Measurements from ENCODE around the gene GALNT9.
"Not testable (repeated sequence)": the region's sequence is repeated elsewhere in the genome, so short reads cannot be mapped to it uniquely, and the experiment has no call there.

GALNT9 gene

DNA sequence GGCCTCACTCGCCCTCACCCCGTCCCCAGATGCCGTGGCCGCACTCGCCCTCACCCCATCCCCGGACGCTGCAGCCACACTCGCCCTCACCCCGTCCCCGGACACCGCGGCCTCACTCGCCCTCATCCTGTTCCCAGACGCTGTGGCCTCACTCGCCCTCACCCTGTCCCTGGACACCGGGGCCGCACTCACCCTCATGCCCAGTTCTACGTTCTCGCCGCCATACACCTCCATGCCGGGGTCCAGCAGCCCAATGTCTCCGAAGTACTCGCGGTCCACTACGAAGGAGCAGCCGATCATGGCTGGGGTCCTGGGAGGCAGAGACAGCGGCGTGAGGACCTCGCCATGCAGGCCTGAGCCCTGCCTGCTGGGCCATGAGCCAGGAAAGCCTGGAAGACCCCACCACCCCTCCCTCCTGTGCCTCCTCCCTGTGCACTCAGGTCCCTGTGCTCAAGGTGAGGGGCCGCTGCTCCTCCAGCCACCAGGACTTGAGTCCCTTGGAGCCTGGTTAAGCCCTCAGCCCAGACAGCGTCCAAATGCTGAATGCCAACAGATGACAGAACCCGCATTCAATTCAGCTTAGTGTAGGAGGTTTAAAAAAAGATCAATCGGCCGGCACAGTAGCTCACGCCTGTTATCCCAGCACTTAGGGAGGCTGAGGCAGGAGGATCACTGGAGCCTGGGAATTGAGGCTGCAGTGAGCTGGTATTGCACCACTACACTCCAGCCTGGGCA is 81.5 kb downstream of the GALNT9 start:
- no peak for DNase-seq

DNA sequence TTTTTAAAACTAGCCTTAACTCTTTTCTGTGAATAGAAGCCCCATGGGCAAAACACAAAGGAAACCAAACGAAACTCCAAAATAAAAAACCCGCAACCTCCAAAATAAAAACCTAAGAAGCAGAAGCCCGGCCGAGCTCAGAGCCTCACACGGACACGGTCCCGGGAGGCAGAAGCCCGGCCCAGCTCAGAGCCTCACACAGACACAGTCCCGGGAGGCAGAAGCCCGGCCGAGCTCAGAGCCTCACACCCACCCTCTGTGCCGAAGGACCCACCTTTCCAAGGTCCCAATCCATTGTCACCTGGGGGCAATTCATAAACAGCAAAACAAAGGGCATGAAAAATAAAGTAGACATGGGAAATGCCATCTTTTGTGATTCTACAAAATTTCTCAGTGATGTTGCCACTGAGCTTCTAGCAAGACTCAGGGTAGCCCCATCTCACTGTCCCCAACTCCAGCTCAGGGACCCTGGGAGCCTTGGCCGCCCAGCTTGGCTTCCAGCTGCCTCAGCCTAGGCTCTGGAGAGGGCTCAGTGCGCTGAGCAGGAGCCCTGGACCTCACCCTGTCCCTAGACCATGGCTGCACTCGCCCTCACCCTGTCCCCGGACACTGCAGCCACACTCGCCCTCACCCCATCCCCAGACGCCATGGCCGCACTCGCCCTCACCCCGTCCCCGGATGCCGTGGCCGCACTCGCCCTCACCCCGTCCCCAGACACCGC is 82.2 kb downstream of the GALNT9 start:
- no peak for DNase-seq

DNA sequence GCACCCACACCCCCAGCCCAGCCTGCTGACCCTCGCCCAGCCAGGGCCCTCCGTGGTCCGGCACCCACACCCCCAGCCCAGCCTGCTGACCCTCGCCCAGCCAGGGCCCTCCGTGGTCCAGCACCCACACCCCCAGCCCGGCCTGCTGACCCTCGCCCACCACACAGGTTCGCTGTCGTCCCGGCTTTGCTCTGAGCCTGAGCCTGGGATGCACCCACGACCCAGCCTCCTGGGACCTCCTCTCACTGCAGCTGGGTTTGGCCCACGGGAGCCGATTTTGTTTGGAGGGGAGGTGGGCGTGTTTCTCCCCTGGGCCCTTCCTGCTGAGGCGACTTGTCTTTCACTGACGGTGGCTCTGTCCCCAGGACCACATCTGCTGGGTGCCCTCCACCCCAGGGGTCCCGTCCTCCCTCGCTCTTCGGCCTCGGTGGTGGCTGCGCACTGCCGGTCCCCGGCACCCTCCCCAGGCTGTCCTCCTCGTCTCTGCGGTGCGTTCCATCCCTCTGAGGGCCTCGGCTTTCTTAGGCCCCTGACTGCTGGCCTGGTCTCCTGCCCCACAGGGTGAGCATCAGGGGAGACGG is 83.8 kb downstream of the GALNT9 start:
- DNase-seq, result no peak

DNA sequence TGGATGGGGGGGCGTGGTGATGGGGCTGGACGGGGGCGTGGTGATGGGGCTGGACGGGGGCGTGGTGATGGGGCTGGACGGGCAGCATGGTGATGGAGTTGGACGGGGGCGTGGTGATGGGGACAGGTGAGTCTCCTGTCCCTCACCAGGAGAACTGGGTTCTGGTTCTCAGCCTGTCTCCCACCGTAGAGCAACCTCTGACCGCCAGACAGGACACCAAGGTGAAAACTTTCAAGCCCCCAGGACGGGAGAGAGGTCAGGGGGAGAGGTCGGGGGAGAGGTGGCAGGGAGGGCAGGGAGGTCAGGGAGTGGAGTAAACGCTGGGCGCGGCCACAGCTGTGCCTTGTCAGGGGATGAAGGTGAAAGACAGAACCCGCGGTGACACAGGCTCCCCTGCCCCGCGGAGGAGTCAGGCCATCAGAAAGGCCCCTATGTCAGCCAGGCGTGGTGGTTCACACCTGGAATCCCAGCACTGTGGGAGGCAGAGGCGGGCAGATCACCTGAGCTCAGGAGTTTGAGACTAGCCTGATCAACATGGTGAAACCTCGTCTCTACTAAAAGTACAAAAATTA is 84.6 kb downstream of the GALNT9 start:
- DNase-seq, result no peak

DNA sequence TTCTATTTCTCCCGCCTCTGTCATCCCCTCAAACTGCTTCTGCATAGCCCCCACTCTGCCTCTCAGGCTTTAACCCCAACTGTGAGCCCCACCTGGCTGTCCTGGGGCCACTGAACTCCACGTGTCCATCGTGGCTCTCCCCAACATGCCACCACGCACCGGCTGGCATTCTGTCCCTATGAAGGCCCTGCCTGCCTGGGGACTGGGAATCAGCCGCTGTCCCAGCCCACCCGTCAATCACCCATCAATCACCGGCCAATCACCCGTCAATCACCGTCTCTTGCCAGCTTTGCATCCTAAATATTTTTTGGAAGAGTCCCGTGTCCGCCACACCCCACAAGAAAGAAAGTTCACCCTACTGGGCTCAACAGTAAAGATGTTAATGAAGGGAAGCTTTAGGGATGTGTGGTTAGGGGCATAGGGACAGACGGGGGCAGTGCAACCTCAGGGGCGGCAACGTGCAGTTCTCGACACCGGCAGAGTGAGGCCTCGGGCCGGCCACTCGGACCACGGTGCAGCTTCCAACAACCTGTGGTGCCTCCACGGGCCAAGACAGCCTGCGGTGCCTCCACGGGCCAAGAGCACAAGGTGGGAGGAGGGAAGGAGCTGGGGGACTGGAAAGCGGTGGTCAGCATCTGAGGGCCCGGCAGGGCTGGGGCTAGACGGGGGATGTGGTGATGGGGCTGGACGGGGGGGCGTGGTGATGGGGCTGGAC is 85.6 kb downstream of the GALNT9 start:
- DNase-seq, result no peak

DNA sequence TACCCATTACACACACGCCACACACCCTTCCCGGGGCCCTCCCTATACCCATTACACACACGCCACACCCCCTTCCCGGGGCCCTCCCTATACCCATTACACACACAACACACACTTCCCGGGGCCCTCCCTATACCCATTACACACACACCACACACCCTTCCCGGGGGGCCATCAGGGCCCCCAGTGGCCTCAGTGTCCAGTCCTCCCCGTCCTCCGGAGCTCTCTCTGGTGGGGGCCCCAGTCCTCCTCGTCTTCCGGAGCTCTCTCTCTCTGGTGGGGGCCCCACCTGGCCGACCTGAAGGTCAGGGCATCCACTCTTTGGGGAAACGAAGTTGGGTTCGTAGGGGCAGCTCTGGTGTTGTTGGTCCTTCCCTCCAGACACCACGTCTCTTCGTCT is 86.2 kb downstream of the GALNT9 start:
- DNase-seq, result not testable (repeated sequence)

DNA sequence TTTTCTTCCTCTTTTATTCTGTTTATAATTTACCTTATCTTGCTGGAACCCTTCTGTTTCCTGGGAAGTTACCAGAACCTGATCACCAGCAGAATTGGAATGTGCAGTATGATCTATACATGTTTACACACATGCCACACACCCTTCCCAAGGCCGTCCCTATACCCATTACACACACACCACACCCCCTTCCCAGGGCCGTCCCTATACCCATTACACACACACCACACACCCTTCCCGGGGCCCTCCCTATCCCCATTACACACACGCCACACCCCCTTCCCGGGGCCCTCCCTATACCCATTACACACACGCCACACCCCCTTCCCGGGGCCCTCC is 88.8 kb downstream of the GALNT9 start:
- DNase-seq, result not testable (repeated sequence)

DNA sequence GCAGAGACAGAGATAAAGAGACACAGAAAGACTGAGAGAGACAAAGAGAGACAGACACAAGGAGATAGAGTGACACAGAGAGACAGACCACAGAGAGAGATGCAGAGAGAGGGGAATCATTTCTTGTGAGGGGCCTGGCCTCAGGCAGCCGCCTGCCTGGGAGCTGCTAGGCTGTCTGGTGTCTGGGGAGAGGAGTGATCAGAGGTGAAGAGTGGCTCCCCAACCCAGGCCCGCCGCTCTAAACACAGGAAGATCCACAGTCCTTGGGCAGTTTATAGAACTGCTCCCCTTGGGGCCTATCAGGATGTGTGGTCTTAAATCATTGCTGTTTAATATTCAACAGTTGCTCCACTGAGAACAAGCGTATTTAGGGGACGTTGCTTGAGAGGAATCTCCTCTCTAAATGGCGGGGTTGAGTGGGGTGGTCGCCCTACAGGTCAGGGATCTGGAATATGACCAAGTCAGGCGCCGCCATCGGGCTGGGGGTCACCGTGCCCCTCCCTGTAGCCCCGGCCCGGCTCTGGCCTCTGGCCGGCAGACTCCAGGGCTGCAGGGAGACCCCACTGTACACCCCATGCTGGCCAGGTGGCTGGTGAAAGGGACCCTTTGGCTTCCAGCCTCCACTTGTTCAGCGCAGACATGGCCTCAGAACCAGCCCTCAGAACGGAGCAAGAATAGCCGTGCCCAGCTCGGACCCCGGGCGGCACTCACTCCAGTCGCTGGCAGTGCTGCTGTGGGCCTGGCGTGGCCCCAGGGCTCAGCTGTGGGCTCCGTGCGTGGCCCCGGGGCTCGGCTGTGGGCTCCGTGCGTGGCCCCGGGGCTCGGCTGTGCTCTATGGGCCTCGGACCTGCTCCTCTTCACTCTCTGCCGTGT is 89.4 kb downstream of the GALNT9 start:
- DNase-seq, result no peak

DNA sequence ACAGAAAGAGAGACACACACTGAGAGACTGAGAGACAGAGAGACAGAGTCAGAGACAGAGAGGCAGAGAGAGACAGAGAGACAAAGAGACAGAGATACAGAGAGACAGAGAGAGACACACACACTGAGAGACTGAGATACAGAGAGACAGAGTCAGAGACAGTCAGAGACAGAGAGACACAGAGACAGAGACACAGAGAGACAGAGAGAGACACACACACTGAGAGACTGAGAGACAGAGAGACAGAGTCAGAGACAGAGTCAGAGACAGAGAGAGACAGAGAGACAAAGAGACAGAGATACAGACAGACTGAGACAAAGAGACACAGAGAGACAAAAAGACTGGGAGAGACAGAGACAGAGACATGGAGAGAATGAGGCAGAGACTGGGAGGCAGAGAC is 90.0 kb downstream of the GALNT9 start:
- no peak for DNase-seq

DNA sequence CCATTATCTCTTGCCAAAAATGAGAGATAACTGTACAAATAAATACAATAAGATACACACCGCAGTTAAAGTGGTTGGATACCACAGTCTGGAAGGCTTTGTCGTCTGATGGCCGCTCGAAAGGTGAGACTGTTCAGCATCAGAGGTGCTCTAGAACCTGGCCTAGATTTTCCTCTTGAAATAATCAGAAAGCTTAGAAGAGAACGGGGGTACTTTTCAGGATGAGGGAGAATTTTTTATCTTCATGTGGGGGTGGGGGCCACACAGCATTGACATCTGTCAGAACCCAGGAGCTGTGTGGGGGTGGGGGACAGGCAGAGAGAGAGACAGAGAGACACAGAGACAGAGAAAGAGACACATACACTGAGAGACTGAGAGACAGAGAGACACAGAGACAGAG is 90.5 kb downstream of the GALNT9 start:
- DNase-seq, result no peak

DNA sequence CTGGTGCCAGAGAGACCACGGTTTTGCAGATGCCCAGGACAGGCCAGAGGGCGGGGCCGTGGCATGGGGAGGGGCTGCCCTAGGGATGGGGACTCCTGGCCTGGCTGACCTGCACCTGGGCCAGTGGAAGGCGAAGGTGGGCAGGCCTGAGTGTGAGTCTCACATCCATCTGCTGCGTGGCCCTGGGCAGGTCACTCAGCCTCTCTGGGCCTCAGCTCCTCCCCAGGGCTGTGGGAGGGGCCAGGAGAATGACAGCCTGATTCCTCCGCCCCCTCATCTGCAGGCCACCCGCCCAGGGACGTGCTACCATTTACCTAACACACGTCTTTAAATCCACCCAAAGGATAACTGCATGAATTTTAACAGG is 90.9 kb downstream of the GALNT9 start:
- DNase-seq, result no peak

DNA sequence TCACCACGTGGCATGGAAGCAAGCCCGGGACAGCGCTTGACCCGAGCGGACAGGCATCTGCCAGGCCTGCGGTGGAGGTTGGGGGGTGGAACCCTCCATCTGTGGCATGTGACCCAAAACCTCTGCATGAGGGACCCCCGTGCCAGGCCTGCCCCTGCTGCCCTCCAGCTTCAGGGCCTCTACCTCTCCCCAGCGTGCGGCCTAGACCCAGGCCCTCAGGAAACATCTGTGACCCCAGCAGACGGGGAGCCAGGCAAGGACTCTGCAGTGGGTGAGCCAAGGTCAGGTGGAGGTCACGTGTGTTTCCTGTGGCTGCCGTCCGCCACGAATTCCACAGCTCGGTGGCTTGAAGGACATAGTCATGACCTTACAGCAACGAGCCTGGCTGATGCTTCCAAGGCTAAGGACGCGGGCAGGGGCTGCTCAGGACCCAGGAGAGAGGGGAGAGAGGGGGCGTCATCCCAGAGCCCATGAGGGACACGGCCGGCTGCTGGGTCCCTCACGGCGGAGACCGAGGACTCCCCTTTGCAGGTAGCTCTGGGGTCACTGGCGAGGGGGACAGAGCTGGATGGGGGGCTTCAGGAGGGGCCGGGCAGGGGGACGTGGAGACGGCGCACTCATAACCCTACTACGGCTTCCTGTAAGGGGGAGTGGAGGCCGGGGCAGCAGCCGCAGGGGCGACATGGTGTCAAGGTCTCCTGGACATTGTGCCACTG is 91.5 kb downstream of the GALNT9 start:
- no peak for DNase-seq

DNA sequence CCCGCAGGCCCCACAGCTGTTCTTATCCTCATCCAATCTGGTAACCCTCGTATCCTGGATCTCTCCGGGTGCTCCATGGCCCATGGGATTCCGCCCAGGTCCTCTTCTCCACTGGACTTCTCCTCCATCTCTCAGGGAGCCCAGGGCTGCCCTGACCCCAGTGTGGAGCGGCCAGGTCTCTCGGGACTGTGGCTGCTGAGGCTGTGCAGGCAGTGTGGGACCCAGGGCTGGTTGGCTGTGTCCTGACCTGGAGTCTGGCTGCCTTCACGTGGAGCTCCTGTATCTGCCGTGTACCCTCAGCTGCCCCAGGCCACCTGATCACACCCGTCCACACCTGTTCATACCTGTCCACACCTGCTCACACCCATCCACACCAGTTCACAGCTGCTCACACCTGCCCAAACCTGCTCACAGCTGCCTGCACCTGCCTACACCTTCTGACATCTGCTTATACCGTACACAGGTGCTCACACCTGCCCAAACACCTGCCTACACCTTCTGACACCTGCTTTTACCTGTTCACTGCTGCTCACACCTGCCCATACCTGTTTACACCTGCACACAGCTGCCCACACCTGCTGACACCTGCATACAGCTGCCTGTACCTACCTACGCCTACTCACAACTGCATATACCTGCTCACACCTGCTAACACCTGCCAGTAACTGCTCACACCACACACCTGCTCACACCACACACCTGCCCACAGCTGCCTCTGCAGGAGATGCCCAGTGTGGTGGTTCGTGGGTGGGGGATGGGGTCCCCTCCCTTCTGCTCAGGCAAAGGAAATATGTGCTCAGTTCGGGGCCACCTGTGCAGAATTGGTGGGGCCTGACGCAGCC is 92.2 kb downstream of the GALNT9 start:
- DNase-seq, result no peak

DNA sequence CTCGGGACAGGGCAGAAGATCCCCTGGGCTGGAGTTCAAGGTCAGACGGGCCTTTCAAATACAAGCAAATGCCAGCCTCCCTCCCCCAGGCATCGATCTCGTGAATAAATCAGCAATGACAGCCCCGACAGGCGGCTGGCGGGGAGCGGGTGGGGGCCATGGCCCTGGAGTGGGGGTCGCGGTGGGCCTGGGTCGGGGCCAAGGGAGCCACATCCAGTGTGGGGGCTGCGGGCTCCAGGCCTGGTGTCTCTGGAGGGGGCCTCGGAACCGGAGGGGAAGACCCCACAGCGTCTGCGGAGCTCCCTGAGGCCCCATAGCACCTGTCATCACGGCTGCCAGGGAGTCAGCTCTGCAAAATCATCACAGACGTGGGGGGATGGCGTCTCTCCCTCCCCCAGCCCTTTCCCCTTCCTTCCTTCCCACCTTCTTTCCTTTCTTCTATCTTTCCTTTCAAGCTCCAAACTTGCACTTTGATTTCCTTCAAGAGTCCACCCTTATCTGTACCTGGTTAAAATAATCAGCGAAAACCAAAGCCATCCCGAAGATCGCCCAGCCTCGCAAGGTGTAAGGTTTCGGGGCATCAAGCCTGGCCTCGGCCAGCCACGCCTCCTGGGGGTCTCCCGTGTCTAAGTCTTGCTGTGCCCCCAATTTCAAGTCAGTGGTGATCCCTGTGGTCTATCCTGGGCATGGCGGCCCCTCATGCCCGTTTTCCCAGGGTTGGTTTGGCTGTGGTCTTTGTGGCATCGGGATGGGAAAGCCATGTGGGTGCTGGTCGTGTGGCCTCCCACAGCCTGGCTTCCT is 93.1 kb downstream of the GALNT9 start:
- DNase-seq, result no peak

DNA sequence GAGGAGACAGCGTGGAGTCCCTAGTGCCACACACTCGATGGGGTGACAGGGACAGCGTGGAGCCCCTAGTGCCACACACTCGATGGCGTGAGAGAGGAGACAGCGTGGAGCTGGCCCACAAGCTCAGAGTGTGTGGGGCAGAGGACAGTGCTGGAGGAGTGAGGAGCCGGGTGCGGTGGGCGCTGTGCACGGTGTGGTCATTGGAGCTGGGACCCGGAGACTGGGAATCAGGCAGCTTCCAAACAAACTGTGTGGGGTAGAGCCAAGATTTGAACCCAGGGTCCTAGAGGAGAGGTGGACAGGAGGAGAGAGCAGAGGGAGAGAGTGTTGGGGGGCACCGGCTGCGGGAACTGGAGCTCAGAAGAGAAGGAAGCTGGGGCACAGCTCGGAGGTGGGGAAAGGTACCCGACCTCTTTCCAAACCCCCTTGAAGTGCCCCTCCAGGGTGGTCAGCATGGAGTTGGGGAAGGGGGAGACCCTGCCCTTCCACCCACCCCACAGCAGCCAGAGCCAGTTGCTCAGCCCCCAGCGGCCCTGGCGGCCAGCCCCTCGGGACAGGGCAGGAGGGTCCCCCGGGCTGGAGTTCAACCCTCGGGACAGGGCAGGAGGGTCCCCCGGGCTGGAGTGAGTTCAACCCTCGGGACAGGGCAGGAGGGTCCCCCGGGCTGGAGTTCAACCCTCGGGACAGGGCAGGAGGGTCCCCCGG is 94.1 kb downstream of the GALNT9 start:
- DNase-seq, result no peak

DNA sequence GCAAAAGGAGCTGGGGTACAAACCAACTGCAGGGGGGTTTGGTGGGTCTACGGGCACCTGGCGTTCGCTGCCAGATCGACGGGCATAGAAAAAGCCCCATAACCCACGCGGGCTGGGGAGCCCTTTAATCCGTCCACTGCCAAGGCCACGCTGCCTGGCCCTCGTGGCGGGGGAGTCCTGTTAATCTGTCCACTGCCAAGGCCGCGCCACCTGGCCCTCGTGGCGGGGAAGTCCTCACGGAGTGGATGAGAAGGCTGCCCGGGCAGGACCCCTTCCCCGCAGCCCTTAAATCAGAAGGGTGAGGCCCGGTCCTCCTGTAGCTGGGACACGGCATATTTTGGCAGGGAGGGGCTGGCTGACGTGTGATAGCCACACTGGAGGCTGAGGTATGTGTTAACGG is 99.0 kb downstream of the GALNT9 start:
- DNase-seq, result no peak

DNA sequence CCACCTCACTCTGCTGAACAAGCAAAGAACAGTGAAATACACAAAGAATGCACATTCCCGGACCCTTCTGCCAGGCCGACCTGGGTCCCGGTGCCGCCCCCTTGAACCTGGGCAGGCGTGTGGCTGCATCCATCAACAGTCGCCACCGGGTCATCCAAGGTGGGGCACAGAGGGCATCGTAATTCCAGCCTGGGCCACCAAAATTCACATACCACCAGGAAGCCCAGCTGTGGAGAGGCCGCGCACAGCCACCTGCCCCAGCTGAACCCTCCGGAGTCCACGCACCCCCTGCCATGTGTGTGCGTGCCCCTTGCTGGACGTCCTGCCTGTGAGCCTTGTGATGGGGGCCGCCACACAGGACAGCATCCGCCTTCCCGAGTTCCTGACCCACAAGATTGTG is 99.5 kb downstream of the GALNT9 start:
- DNase-seq, result no peak

DNA sequence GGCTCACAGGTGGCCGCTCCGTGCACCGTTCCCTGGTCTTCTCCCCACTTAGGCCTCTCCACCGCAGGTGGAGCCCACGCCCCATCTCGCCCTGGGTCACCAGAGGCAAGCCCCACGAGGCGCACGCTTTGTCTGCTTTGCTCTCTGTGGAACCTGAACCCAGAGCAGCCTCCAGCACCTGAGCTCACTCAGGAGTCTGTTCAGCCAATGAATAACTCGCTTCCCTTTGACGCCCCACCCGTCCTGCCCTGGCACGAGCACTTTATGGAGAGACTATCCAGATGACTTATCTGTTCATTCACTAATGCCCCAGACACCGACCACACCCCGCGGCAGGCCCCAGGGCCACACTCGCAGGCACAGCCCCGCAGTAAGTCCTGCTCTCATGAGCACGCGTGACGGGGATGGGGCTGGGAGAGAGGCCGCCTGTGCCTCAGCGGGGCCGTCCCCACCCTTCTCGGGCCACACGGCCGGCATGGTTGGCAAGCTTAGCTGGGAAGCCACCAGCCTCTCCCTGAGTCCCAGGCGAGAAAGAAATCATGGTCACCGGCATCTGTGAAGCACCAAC is 100.1 kb downstream of the GALNT9 start:
- DNase-seq, result no peak
